OCI-LY1 (cell line): Measurements from ENCODE around the gene GPR108.

Experiments
- CTCF ChIP-seq: fragments of 200-600 bp; sonication (generic), shearing (Covaris generic); IDR thresholded peaks from 2 replicates; pipeline ENCODE4 v1.5.1; 2017; ENCODE audit warnings: mild to moderate bottlenecking, antibody characterized with exemption, low read length, moderate library complexity, mixed read lengths
- EZH2 ChIP-seq: fragments of 200-600 bp; sonication (generic), shearing (Covaris generic); IDR thresholded peaks from 2 replicates; pipeline ENCODE4 v1.8.0; 2017; ENCODE audit warnings: borderline replicate concordance, mixed run types, mild to moderate bottlenecking, antibody characterized with exemption, low read length, moderate library complexity, mixed read lengths

- TF ChIP-seq CTCF (no peak), EZH2 (no peak)
Observed at GRCh38 chr19:6723108-6723618, 14.2 kb downstream of the GPR108 start.
